ENCODE measurements around the gene UCN2.

The UCN2 gene

GRCh38 chr3:48562367-48563095, 1.1 kb downstream of the UCN2 start:
- TF ChIP-seq CTCF (conservative IDR thresholded peaks at IDR 0.05) = no peak
- no peak overlapping the region for H3K27ac ChIP-seq

- H3K27ac ChIP-seq = no peak overlapping the region
Measured at GRCh38 chr3:48561045-48561736, 2.4 kb downstream of the UCN2 start.

GRCh38 chr3:48560648-48561018, 2.9 kb downstream of the UCN2 start:
- TF ChIP-seq CTCF (conservative IDR thresholded peaks at IDR 0.05) = no peak
- H3K27ac ChIP-seq = no peak overlapping the region

More at GRCh38 chr3:48561045-48561736, 2.4 kb downstream of the UCN2 start:
- TF ChIP-seq CTCF (conservative IDR thresholded peaks at IDR 0.05) = no peak

GRCh38 chr3:48558493-48559134, 5.0 kb downstream of the UCN2 start:
- TF ChIP-seq CTCF (conservative IDR thresholded peaks at IDR 0.05) = peak; percentile 51
- H3K27ac ChIP-seq = peak overlapping the region; percentile 90

- H3K27ac ChIP-seq = peak within 1 kb of the TSS; percentile 90
- TF ChIP-seq CTCF (conservative IDR thresholded peaks at IDR 0.05) = no peak
Measured at GRCh38 chr3:48556796-48557626, 6.6 kb downstream of the UCN2 start, which contains the start of gene PFKFB4. Gene PFKFB4 (minus strand): TSS chr3:48556803. CDS start chr3:48556777, 26 bp downstream.

- H3K27ac ChIP-seq = peak overlapping the region; percentile 90
- no peak for TF ChIP-seq CTCF (conservative IDR thresholded peaks at IDR 0.05)
Measured at GRCh38 chr3:48555949-48556795, 7.4 kb downstream of the UCN2 start.

All from VCaP (cell line).